Fibroblast of mammary gland (primary cell): Measurements from ENCODE around the gene CYP1A2.
A peak's percentile ranks its signal among the peaks of the same experiment; 100 is the strongest.

Source experiments
- DNase-seq: peaks from one replicate; pipeline ENCODE4 v3.0.0-alpha.2; 2010; ENCODE audit warnings: low read depth
- H3K4me3 ChIP-seq: 2 replicates; pipeline ENCODE4 v1.5.1; 2011; ENCODE audit warnings: low read depth, mild to moderate bottlenecking, low read length, moderate library complexity; ENCODE audit not compliant: control insufficient read depth
- CTCF ChIP-seq: conservative IDR thresholded peaks from 2 replicates; pipeline ENCODE4 v1.5.1; 2011; ENCODE audit warnings: low read depth, low read length, inconsistent platforms; ENCODE audit not compliant: control insufficient read depth, insufficient read depth

The CYP1A2 gene

GRCh38 chr15:74748322-74748946, at the start of gene CYP1A2:
Gene CYP1A2, plus strand, starts transcription at chr15:74748845. Its CDS starts 894 bp downstream, at chr15:74749739.
- DNase-seq: no peak
- TF ChIP-seq CTCF: no peak
- no peak within 1 kb of the TSS for H3K4me3 ChIP-seq

- TF ChIP-seq CTCF: no peak
- no peak overlapping the region for H3K4me3 ChIP-seq
- DNase-seq: peak; percentile 61
These were observed 39.6 kb upstream of the CYP1A2 start for GRCh38 chr15:74709011-74709410.

GRCh38 chr15:74709892-74710291, 38.8 kb upstream of the CYP1A2 start:
- TF ChIP-seq CTCF: no peak
- H3K4me3 ChIP-seq: no peak overlapping the region
- no peak for DNase-seq

- H3K4me3 ChIP-seq: no peak overlapping the region
- TF ChIP-seq CTCF: no peak
- no peak for DNase-seq
These were observed 38.1 kb upstream of the CYP1A2 start for GRCh38 chr15:74710319-74711094.

- DNase-seq: no peak
- no peak for TF ChIP-seq CTCF
- H3K4me3 ChIP-seq: no peak overlapping the region
These were observed 36.3 kb upstream of the CYP1A2 start for GRCh38 chr15:74712311-74712710.

- no peak overlapping the region for H3K4me3 ChIP-seq
- TF ChIP-seq CTCF: no peak
- peak; percentile 15 for DNase-seq
These were observed 32.0 kb upstream of the CYP1A2 start for GRCh38 chr15:74716651-74717050.
